Jurkat, Clone E6-1 (cell line): ENCODE results near the gene SDK1.
A peak's percentile ranks its signal among the peaks of the same experiment; 100 is the strongest.

Experiments
- DNase-seq: peaks from one replicate; pipeline ENCODE4 v3.0.0-alpha.2; 2011; ENCODE audit warnings: low read depth, low spot score
- H3K4me3 ChIP-seq: 2 replicates; pipeline ENCODE4 v1.5.1; 2011; ENCODE audit warnings: mild to moderate bottlenecking, low read length, control low read depth, moderate library complexity

Gene SDK1

GRCh38 chr7:3861941-3862340, 560.9 kb downstream of the SDK1 start:
- no peak overlapping the region for H3K4me3 ChIP-seq
- no peak for DNase-seq

GRCh38 chr7:3862774-3863173, 561.7 kb downstream of the SDK1 start:
- no peak overlapping the region for H3K4me3 ChIP-seq
- no peak for DNase-seq

GRCh38 chr7:3866277-3866676, 565.2 kb downstream of the SDK1 start:
- H3K4me3 ChIP-seq, result no peak overlapping the region
- no peak for DNase-seq

- no peak for DNase-seq
- no peak overlapping the region for H3K4me3 ChIP-seq
These were observed 566.8 kb downstream of the SDK1 start for GRCh38 chr7:3867863-3868262.

GRCh38 chr7:3879355-3880075, 578.5 kb downstream of the SDK1 start:
- no peak for DNase-seq

GRCh38 chr7:3880228-3880987, 579.4 kb downstream of the SDK1 start:
- no peak for DNase-seq
- H3K4me3 ChIP-seq, result no peak overlapping the region

More at GRCh38 chr7:3879355-3880075, 578.5 kb downstream of the SDK1 start:
- no peak overlapping the region for H3K4me3 ChIP-seq

- no peak for DNase-seq
- no peak overlapping the region for H3K4me3 ChIP-seq
These were observed 581.7 kb downstream of the SDK1 start for GRCh38 chr7:3882782-3883181.

- no peak for DNase-seq
- no peak overlapping the region for H3K4me3 ChIP-seq
These were observed 583.5 kb downstream of the SDK1 start for GRCh38 chr7:3884543-3884942.

- H3K4me3 ChIP-seq, result no peak overlapping the region
- no peak for DNase-seq
These were observed 586.1 kb downstream of the SDK1 start for GRCh38 chr7:3887096-3887690.

- DNase-seq, result no peak
- no peak overlapping the region for H3K4me3 ChIP-seq
These were observed 587.0 kb downstream of the SDK1 start for GRCh38 chr7:3888096-3888495.

- H3K4me3 ChIP-seq, result no peak overlapping the region
- DNase-seq, result no peak
These were observed 591.1 kb downstream of the SDK1 start for GRCh38 chr7:3892157-3892556.

- no peak for DNase-seq
These were observed 591.6 kb downstream of the SDK1 start for GRCh38 chr7:3892686-3893085.

GRCh38 chr7:3893151-3893788, 592.2 kb downstream of the SDK1 start:
- no peak overlapping the region for H3K4me3 ChIP-seq
- no peak for DNase-seq

More at GRCh38 chr7:3892686-3893085, 591.6 kb downstream of the SDK1 start:
- H3K4me3 ChIP-seq, result no peak overlapping the region

GRCh38 chr7:3893789-3894153, 592.7 kb downstream of the SDK1 start:
- H3K4me3 ChIP-seq, result no peak overlapping the region
- DNase-seq, result no peak

- DNase-seq, result no peak
- H3K4me3 ChIP-seq, result no peak overlapping the region
These were observed 594.5 kb downstream of the SDK1 start for GRCh38 chr7:3895341-3896116.

- H3K4me3 ChIP-seq, result no peak overlapping the region
- DNase-seq, result no peak
These were observed 595.2 kb downstream of the SDK1 start for GRCh38 chr7:3896169-3896765.

- DNase-seq, result peak; percentile 42
- no peak overlapping the region for H3K4me3 ChIP-seq
These were observed 596.6 kb downstream of the SDK1 start for GRCh38 chr7:3897430-3898372.

GRCh38 chr7:3899559-3899991, 598.5 kb downstream of the SDK1 start:
- DNase-seq, result no peak

More at GRCh38 chr7:3899559-3899991, 598.5 kb downstream of the SDK1 start:
- no peak overlapping the region for H3K4me3 ChIP-seq
